ENCODE measurements around the gene TASP1.
"Not testable (repeated sequence)": the region's sequence is repeated elsewhere in the genome, so short reads cannot be mapped to it uniquely, and the experiment has no call there.

The TASP1 gene

DNA sequence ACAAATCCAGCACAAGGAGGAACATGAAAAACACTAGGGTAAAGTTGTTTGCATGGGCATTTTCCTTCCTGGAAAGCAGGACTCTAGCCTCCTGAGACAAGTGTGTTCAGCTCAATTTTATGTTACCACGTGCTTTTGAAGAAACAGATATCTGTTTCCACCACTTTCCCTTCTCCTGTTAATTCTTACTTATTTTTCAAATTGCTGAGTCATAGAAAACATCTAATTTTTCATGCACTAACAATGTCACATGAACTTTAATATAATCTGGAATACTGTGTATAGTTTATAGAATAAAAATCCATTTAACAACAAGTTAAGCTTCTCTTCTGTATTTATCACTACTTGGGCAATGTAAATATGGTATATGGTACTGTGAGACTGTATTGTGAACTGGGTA, 243.5 kb downstream of the TASP1 start:
- no peak for DNase-seq

DNA sequence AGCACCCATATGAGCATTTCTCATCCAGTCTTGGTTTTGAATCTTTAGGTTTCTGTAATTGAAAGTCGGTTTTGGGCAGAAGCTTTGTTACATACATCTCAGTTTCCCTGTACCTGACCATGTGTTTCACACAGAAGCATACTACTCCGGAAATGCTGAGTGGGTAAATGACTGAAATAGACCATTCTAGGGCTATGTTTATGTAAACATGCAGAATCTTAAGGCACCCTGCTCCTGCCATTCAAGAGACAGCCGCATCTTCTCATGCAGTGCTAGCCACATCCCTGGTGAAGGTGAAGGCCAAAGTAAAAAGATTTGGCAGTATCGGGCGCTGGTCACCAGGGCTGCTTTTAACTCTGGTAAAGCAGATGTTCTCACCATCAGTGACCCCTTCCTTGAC, 246.3 kb downstream of the TASP1 start:
- DNase-seq, result no peak

DNA sequence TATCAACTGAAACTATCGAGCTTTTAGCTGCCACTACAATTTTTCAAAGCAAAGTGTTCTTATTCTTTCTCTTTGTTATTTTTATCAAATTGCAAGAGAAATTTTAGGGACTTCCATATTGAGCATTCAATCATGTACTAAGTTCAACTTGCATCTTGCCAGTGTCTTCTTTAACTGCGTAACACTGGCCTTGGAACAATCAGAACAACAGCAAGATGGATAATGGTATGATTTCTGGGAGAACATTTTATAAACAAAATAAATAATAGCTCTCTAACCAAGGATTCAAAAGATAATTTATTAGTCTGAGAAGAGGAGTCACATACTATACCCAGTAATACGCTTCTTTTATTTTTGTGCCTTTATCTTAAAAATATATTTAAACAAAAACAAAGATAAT, 249.6 kb downstream of the TASP1 start:
- DNase-seq, result no peak

DNA sequence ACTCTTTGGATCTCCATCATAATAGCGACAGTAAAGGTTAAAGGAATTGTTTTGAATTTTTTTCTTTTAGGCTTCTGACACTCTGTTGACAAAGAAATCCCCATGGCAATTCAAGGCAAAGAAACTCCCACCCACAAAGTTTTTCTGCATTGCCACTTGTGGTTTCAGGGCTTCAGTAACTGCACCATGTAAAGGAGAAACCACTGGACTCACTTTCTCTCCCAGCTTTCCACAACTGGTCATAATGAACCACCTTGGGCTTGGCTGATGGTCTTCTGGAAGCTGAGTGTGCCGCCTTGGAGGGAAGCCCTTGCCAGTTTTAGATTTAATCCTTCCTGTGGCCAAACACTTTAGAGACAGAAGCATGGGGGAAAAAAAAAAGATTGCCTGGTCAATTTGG, 254.6 kb downstream of the TASP1 start:
- DNase-seq, result no peak

DNA sequence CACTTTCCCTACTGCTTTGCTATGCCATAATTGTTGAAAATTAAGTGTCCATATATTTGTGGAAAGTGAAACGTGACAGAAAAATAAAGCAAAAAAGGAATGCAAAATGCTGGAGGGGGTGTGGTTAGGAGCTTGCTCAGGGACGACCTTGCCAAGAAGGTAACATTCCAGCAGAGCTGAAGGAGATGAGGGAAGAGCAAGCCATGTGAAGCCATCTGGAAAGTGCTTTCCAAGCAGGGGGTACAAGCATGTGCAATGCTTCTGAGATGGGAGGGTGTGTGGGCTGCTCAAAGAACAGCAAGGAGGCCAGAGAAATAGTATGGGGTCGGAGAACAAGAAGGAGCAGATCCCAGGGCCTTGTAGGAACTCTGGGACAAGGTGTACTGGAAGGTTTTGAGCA, 255.9 kb downstream of the TASP1 start:
- no peak for DNase-seq

DNA sequence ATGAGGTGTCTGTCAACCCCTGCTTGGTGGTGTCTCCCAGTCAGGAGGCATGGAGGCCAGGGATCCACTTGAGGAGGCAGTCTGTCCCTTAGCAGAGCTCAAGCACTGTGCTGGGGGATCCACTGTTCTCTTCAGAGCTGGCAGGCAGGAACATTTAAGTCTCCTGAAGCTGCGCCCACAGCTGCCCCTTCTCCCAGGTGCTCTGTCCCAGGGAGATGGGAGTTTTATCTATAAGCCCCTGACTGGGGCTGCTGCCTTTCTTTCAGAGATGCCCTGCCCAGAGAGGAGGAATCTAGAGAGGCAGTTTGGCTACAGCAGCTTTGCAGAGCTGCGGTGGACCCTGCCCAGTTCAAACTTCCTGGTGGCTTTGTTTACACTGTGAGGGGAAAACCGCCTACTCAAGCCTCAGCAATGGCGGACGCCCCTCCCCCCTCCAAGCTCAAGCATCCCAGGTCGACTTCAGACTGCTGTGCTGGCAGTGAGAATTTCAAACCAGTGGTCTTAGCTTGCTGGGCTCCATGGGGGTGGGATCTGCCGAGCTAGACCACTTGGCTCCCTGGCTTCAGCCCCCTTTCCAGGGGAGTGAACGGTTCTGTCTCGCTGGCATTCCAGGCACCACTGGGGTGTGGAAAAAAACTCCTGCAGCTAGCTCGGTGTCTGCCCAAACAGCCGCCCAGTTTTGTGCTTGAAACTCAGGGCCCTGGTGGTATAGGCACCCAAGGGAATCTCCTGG, 258.1 kb downstream of the TASP1 start:
- not testable (repeated sequence) for DNase-seq

DNA sequence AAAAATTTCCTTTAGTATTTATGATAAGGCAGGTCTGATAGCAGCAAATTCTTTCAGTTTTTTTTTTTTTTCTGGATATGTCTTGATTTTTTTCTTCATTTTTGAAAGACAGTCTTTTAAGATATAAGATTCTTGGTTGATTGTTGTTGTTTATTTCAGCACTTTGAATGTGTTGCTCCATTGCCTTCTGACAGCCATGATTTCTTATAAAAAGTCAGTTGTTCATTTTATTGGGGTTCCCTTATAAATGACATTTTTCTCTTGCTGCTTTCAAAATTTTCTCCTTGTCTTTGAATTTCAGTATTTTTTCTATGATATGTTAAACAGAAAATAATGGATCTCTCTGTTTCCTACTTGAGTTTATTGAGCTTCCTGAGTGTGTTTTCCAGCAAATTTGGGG, 265.3 kb downstream of the TASP1 start:
- DNase-seq, result no peak

DNA sequence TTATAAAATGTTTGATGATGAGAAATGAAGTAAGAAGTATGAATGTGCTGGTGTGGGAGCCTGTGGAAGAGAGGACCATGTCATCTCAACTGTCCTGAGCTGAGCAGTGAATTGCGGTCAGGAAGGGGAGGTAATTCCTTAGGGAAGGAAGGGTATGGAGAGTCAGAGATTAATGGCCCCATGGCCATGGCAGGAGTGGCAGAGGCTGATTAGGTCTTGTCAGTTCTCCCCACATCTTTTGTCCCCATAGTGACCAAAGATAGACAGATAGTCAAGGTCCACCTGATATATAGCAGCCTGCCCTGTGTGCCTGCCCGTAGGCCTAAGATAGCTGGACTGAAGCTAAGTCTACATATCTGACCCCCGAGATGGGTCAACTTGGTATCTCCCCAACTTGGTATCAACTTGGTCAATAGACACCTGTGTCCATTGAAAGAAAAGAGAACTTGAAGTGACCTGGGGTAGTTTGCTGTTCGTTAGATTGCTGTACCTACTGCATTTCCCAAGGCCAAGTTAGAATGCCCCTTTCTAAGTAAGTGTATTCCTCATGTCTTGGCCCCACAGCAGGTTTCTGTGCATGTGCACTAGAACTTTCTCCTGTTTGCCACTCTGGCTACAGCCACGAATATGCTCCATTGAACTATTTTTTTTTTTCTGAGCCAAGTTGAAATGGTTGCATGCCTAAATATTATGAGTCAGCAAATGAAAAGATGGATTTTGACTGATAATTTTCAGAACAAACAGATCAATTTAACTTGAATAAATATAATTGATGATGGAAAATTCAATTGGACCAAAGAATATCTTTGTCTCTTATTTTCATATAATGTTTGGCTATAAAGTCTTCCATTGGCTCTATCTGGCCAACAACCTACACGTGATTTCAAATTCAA, 274.2 kb downstream of the TASP1 start:
- DNase-seq, result no peak

DNA sequence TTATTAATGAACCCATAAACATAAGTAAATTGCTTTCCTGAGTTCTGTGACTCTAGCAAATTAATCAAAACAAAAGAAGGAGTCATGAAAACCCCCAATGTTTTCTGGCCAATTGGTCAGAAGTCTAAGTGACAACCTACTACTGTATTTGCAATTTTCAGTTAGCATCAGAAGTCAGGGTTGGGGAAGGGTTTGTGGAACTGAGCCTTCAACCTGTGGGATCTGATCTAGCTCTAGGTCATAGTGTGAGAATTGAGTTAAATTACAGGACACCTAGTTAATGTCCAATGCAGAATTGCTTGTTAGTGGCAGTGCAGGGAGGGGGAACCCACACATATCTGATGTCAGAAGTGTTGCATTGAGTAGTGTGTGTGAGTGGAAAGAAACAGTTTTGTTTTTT, 275.3 kb downstream of the TASP1 start:
- DNase-seq, result no peak

DNA sequence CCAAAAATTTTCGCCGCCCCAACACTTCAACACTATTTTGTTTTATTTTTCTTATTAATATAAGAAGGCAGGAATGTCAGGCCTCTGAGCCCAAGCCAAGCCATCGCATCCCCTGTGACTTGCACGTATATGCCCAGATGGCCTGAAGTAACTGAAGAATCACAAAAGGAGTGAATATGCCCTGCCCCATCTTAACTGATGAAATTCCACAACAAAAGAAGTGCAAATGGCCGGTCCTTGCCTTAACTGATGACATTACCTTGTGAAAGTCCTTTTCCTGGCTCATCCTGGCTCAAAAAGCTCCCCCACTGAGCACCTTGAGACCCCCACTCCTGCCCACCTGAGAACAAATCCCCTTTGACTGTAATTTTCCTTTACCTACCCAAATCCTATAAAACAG, 276.6 kb downstream of the TASP1 start:
- not testable (repeated sequence) for DNase-seq

DNA sequence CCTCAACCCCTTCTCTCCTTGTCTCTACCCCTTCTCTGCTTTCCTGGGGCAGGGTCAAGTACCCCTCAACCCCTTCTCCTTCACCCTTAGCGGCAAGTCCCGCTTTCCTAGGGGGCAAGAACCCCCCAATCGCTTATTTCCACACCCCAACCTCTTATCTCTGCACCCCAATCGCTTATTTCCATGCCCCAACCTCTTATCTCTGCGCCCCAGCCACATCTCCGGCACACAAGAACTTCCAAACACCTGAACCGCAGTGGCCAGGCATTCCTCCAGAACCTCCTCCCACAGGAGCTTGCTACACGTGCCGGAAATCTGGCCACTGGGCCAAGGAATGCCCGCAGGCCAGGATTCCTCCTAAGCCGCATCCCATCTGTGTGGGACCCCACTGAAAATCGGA, 279.8 kb downstream of the TASP1 start:
- not testable (repeated sequence) for DNase-seq

DNA sequence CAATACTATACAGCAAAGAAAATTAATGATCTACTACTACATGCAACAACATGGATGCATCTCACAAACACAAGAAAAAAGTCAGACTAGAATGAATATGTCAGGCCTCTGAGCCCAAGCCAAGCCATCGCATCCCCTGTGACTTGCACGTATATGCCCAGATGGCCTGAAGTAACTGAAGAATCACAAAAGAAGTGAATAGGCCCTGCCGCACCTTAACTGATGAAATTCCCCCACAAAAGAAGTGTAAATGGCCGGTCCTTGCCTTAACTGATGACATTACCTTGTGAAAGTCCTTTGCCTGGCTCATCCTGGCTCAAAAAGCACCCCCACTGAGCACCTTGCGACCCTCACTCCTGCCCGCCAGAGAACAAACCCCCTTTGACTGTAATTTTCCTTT, 280.9 kb downstream of the TASP1 start:
- not testable (repeated sequence) for DNase-seq

DNA sequence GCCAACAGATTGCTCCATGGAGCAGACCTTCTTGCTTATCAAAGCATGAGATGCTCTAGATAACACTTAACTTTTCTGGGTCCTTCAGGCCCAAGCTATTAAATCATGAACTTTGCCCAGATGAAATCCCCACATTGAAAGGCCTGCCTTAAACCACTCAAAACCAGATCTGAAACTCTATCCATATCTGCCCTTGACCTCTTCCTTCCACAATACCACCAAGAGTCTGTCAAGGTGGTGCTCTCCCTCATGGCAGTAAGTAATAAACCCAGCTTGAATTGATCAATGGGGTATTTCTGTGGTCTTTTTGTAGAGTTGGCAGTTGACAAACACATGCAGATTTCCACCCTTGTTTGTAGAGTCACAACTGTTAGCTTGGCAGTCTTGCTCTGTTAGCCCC, 282.1 kb downstream of the TASP1 start:
- no peak for DNase-seq

DNA sequence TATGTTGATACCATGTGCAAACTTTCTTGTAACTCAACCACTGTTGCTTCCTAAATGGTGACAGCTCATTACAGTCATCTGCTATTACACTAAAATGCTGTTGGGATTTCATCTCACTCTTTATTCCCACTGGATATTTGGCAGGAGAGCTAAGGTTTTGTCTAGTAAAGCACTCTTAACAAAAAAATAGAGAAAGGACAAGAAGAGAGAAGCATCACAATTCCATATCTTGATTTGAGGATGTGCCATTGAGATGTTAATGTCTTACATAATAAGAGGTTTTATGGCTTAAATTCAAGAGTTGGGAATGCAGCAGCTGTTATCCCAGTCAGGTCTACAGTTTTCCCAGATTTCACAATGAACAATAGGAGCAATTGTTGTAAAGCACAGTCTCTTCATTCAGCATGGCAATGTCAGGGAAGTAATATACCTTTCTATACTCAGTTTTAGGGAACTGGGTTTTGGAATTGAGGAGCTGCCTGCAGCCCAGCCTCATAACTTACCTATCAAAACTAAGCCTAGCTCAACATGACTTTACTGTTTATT, 282.7 kb downstream of the TASP1 start:
- no peak for DNase-seq

DNA sequence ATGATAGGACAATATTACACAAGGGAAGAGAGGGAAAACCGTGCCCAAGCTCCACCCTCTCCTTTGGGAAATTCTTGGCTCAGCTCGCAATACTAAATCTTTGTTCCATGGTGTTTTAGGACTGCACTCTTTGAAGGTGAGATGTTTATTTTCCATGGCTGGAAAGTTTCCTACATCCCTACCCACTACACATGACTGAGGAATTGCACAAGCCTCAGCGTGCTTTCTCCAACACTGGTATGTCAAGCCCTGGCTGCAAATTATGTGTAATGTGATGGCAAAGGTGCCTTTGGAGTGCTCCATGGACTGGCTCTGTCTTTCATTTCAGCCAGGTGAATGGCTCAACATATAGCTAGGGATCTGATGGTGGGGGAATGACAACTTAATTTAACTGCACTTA, 283.3 kb downstream of the TASP1 start:
- no peak for DNase-seq

DNA sequence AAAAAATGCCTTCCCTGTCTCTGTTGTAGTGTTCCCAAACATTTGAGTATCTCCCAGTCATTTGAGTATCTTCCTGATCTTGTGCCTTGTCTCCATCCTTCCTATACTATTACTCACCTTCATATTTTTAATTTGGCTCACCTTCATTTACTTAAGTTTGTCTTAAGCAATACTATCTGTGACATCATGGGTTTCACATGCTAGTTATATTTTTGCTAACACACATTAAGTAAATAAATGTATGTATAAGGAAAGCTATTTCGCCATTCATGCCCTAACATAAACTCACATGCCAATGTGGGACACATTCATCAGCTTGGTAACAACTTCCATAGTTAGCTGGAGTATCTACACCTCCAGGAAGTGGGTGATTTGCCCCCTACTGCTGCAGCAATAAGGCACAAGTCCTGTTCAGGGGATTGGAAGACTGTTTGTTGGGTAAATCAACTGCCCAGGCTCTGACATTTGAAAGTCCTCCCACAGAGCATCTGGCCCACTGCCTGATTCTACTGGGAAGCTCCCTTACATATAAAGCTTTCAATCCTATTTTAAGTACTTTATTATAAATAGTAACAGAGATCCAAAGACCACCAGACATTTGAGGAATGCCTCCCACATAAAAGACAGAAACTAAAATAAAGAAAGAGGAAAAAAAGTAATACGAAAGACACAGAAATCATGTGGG, 285.3 kb downstream of the TASP1 start:
- DNase-seq, result no peak

DNA sequence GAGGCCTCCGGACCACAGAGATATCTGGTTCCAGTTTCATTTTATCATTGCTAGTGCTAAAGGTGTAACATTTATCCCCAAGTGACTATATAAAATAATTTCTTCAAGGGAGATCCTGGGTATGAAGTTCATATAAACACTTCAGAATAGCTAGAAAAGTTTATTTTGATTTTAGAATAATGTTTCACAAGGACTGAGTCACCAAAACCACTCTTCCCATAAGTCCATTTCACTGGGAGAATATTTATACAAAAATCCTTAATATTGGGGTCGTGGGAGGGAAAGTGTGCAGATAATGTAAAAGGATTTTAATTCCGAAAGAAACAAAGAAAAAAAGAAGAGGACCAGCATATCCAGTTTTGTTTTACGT, 289.5 kb downstream of the TASP1 start:
- DNase-seq, result no peak

DNA sequence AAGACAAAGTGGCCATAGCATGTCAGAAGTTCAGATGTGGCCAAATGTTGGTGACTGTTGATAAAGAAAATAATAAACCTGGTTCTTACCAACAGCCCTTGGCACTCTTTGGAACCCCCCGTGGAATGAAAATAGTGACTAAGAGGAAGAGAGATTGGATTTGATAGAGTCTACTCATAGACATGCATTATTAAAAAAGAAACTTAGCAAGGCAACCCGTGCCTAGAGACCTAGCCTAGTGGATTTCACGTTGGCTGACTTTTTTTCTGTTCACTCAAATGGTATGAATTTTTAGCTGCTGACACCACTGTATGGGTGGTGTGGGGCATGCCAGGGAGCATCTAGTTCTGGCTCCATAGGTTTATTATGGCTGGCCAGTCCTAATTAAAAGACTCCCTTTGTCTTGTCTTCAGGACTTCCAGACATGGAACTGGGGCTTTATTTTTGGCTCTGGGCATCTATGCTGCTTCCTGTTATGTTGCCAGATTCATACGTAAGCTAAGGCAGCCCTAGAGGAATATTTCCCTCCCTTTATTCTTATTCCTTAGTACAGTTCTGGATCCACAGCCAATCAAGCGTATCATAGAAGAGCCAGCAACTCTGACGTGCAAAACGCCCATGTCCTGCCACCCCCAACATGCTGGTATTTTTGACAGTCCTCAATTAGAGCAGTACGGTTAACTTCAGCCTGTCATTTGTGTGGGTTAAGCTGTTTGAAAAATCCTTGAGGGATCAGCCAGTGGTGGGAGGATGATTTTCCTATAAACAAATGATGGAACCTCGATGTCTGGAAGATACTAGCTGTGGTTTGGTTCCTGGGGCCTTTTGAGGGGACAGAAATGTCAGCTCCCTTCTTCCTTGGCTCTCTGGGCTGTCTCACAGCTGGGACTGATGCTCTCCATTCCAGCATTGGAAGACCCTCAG, 290.2 kb downstream of the TASP1 start:
- no peak for DNase-seq

DNA sequence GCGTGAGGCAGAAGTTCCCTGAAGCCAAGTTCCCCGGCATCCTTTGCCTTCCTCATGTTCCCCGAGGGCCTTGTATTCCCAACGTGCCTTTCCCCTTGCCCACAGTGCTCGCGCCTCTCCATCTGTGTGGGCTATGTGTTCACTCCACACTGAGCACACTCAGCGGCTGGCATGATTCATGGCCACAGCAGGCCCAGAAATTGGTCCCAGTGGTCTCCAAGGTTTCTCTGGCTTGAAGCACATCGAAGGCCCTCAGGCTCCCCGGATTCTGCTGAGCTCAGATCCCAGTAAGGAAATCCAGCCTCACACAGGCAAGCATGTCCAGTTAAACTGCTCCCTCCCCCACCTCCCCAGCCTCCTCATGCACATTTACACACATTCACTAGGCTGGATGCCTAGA, 294.1 kb downstream of the TASP1 start:
- DNase-seq, result no peak

DNA sequence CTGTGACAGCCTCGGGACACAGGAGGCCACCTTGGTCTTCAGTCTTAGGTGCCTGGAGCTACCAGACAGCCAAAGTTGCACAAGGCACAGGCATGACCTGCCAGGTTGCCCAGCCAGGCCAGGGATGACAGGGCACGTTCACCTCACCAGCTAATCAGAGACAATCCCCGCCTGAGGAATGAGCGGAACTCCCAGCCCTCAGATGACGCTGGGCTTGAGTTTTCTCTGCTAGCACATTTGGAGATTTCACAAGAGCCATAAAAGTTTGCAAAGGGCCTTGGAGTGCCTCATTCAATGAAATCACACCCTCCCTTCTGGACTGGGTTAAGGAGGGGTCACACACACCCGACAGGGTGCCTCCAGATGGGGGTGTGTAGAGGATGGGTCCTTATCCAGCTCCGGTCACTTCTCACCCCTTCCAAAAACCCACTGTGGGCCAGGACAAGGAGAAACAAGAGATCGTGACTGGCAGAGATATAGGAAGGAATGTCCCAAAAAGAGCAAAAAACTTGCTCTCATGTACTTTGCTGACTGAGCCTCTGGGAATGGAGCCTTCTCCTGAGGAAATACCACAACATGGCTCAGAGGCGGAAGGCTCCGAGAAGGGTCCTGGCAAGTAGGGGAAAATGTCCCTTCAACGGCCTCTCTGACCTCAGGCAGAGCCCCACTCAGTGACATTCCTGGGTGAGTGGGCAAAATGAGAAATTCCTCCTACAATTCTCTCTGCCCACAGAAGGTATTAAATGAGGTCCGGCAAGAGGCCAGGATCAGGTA, 296.1 kb downstream of the TASP1 start:
- no peak for DNase-seq

DNA sequence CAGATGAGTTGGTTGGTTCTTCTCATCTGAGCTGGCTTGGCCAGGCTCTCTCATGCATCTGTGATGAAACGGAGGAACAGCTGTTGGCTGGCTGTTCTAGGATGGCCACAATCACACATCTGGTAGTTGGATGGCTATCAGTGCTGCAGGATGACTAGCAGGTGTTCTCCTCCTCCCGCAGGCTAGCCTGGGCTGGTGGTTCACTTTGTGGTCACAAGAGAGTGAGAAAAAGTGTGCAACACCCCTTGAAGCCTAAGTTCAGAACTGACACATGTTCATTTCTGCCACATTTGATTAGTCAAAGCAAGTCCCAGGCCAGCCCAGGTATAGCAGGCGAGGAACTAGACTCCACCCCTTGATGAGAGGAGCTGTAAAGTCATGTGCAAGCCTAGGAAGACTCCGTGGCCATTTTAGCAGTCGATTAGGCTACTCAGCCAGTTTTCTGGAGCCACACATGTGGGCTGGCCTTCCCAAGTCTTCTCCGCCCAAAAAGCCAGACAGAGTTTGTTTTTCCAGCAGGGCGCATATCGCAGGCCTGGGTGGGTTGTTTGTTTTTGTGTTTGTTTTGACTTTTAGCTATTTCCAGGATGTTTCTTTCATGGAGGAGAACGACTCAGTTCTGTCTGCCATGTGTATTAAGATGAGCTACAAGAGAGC, 296.9 kb downstream of the TASP1 start:
- DNase-seq, result no peak
